GM10248 (cell line): ENCODE measurements around the gene OAS1.
"Not testable (repeated sequence)": the region's sequence is repeated elsewhere in the genome, so short reads cannot be mapped to it uniquely, and the experiment has no call there.

Source experiments
- CTCF ChIA-PET: fragments of 300-600 bp; sonication (Branson Sonifier 250); formaldehyde crosslinking; extraction: SDS; loops from one replicate; lab custom pipeline; 2021; ENCODE audit warnings: antibody characterized with exemption; lab: Yijun Ruan, JAX
- POLR2A ChIA-PET: fragments of 350-650 bp; sonication (Branson Sonifier 250); formaldehyde crosslinking; extraction: SDS; loops from one replicate; lab custom pipeline; 2020; ENCODE audit warnings: antibody characterized with exemption; lab: Yijun Ruan, JAX
- DNase-seq: peaks from one replicate; pipeline ENCODE4 v3.0.0; 2012; ENCODE audit errors: extremely low spot score
- TF ChIP-seq, protein P1 (sequence below): IDR thresholded peaks from 2 replicates; pipeline ENCODE4 v1.5.1; 2012; ENCODE audit warnings: mild to moderate bottlenecking, low read depth; ENCODE audit errors: extremely low read depth, missing control alignments, control extremely low read depth

The OAS1 gene

GRCh38 chr12:112950701-112951100, 43.9 kb downstream of the OAS1 start:
- CTCF ChIA-PET: interaction anchor here (1.0 to 2.9 kb wide), 4 partner anchors 12 to 81 kb away, joined by 3 to 10 read pairs (median 4); no protein-coding TSS in a partner anchor
- TF ChIP-seq, protein P1, sequence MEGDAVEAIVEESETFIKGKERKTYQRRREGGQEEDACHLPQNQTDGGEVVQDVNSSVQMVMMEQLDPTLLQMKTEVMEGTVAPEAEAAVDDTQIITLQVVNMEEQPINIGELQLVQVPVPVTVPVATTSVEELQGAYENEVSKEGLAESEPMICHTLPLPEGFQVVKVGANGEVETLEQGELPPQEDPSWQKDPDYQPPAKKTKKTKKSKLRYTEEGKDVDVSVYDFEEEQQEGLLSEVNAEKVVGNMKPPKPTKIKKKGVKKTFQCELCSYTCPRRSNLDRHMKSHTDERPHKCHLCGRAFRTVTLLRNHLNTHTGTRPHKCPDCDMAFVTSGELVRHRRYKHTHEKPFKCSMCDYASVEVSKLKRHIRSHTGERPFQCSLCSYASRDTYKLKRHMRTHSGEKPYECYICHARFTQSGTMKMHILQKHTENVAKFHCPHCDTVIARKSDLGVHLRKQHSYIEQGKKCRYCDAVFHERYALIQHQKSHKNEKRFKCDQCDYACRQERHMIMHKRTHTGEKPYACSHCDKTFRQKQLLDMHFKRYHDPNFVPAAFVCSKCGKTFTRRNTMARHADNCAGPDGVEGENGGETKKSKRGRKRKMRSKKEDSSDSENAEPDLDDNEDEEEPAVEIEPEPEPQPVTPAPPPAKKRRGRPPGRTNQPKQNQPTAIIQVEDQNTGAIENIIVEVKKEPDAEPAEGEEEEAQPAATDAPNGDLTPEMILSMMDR: no peak
- DNase-seq: no peak
- POLR2A ChIA-PET: no interaction called here

- POLR2A ChIA-PET, DNase-seq: not testable (repeated sequence)
- CTCF ChIA-PET: interaction anchor here (1.4 kb wide), 1 partner anchor 92 kb away, joined by 3 read pairs; no protein-coding TSS in a partner anchor
Measured at GRCh38 chr12:112957125-112957524, 50.4 kb downstream of the OAS1 start.

DNA sequence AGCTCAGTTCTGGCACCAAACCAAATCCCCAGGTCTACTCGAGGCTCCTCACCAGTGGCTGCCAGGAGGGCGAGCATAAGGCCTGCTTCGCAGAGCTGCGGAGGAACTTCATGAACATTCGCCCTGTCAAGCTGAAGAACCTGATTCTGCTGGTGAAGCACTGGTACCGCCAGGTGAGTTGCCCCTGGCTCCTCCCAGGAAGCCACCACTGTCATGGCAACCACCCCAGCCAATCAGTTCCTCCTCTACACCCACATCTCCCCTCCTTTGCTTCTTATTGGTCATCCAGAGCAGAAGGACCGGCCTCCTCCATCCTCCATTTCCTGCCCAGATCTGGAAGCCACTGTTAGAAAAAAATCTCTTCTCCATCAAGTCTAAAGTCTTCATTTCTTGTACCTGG, 54.3 kb downstream of the OAS1 start:
- CTCF ChIA-PET: interaction anchor here (1.4 to 1.7 kb wide), 3 partner anchors 17 to 224 kb away, joined by 3 to 4 read pairs (median 3); partner anchors contain the start of genes DDX54, OAS2 and RITA1
- POLR2A ChIA-PET: no interaction called here

GRCh38 chr12:112961536-112961935, 54.8 kb downstream of the OAS1 start:
- CTCF ChIA-PET: interaction anchor here (1.1 to 2.0 kb wide), 5 partner anchors 11 to 224 kb away, joined by 3 to 5 read pairs (median 3); partner anchors contain the start of genes DDX54, OAS2 and RITA1
- DNase-seq: no peak
- POLR2A ChIA-PET: no interaction called here
- TF ChIP-seq, protein P1: no peak

More for the DNA sequence above, 54.3 kb downstream of the OAS1 start:
- TF ChIP-seq, protein P1: no peak
- DNase-seq: no peak

GRCh38 chr12:112962561-112962960, 55.8 kb downstream of the OAS1 start:
- ChIA-PET POLR2A (no interaction called here), CTCF (interaction anchor here (1.1 to 2.0 kb wide), 4 partner anchors 10 to 31 kb away, joined by 3 to 5 read pairs (median 4); partner anchors contain the start of gene OAS2)
- TF ChIP-seq, protein P1: no peak
- DNase-seq: no peak

DNA sequence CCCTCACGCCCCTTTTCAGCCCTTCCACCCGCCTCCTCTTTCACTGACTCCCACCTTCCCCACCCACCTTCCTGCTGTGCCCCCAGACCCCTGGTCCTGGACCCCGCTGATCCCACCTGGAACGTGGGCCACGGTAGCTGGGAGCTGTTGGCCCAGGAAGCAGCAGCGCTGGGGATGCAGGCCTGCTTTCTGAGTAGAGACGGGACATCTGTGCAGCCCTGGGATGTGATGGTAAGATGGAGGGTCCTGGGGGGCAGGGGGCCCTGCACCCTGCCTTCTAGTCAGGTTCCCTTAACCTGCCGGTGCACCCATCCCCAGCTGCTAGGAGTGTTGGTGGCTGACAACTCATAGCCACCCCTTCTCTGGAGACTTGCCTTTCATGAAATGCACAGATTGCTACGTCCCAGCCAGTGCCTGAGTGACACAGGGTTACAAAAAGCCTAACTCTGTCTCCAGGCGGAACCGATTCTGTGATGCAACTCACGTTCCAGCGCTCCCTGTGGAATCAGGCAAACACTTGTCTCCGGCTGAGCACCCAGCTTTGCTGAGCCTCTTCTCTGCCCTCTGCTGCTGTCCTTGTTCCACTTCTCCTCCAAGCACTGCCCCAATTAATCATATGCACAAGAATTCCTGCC, 56.6 kb downstream of the OAS1 start:
- TF ChIP-seq, protein P1: no peak
- no peak for DNase-seq
- CTCF ChIA-PET: interaction anchor here (1.7 to 2.0 kb wide), 2 partner anchors 9 to 12 kb away, joined by 4 to 5 read pairs; no protein-coding TSS in a partner anchor
- POLR2A ChIA-PET: no interaction called here
